Cardiac fibroblast (primary cell): ENCODE results near the gene MAN1C1.

ENCODE experiments used
- DNase-seq, 2 donors: peaks; one replicate each; pipeline versions ENCODE4 v3.0.0 to v3.0.0-alpha.2; 2010; ENCODE audit warnings: low read depth in 2 of 2
- H3K4me3 ChIP-seq, 2 donors: replicated peaks in 1 of 2; 1 replicate in 1 of 2; 2 replicates in 1 of 2; pipeline ENCODE4 v1.5.1; 2011; ENCODE audit warnings: low read depth in 2 of 2, low read length in 2 of 2, mild to moderate bottlenecking in 2 of 2, moderate library complexity in 1 of 2
- CTCF ChIP-seq: IDR thresholded peaks from one replicate; pipeline ENCODE4 v1.5.1; 2011; ENCODE audit warnings: low read depth, mild to moderate bottlenecking, low read length, inconsistent platforms

MAN1C1 gene

GRCh38 chr1:25664357-25665199 lies 48.0 kb downstream of the MAN1C1 start:
- no peak for TF ChIP-seq CTCF
- DNase-seq = peak in 1 of 2 donors; percentile 68
- H3K4me3 ChIP-seq = no peak overlapping the region

- no peak for DNase-seq
- TF ChIP-seq CTCF = no peak
- no peak overlapping the region for H3K4me3 ChIP-seq
Measured at GRCh38 chr1:25666460-25666859, 49.9 kb downstream of the MAN1C1 start.

- H3K4me3 ChIP-seq = no peak overlapping the region
- TF ChIP-seq CTCF = no peak
- DNase-seq = no peak
Measured at GRCh38 chr1:25668931-25669573, 52.5 kb downstream of the MAN1C1 start.

GRCh38 chr1:25669781-25670567 lies 53.4 kb downstream of the MAN1C1 start:
- TF ChIP-seq CTCF = no peak
- H3K4me3 ChIP-seq = no peak overlapping the region
- DNase-seq = no peak

GRCh38 chr1:25671929-25672328 lies 55.3 kb downstream of the MAN1C1 start:
- no peak overlapping the region for H3K4me3 ChIP-seq
- DNase-seq = no peak
- TF ChIP-seq CTCF = no peak

- no peak for DNase-seq
- TF ChIP-seq CTCF = no peak
- no peak overlapping the region for H3K4me3 ChIP-seq
Measured at GRCh38 chr1:25672763-25673409, 56.3 kb downstream of the MAN1C1 start.
